Tibial artery (tissue), 4 donors: ENCODE results near the gene AKAP6.
"Not testable (repeated sequence)": the region's sequence is repeated elsewhere in the genome, so short reads cannot be mapped to it uniquely, and the experiment has no call there.

Experiments
- DNase-seq, 2 donors: peaks; one replicate each; pipeline ENCODE4 v3.0.0-alpha.2; 2019
- H3K27ac ChIP-seq, 2 donors: fragments of 200-600 bp; sonication (generic) in 1 of 2; 1 replicate in 1 of 2; 2 replicates in 1 of 2; pipeline ENCODE4 v1.5.1; 2018 to 2019; ENCODE audit warnings: mild to moderate bottlenecking in 1 of 2
- H3K27me3 ChIP-seq, 2 donors: fragments of 200-600 bp; sonication (generic) in 1 of 2; one replicate each; pipeline versions ENCODE4 v1.5.1 to v1.6.0; 2016 to 2019
- H3K36me3 ChIP-seq, 3 donors: fragments of 200-600 bp; sonication (generic) in 2 of 3; one replicate each; pipeline ENCODE4 v1.5.1; 2016 to 2019; ENCODE audit warnings: mild to moderate bottlenecking in 2 of 3
- H3K4me1 ChIP-seq, 4 donors: fragments of 200-600 bp; sonication (generic) in 2 of 4; 1 replicate in 3 of 4; 2 replicates in 1 of 4; pipeline ENCODE4 v1.5.1; 2016 to 2019
- H3K4me3 ChIP-seq, 2 donors: fragments of 200-600 bp; sonication (generic) in 1 of 2; 1 replicate in 1 of 2; 2 replicates in 1 of 2; pipeline ENCODE4 v1.5.1; 2018 to 2019; ENCODE audit warnings: mild to moderate bottlenecking in 2 of 2
- H3K9me3 ChIP-seq, 3 donors: fragments of 200-600 bp; sonication (generic) in 1 of 3; one replicate each; pipeline ENCODE4 v1.5.1; 2016 to 2019
- intact Hi-C: fragments of 100-400 bp; cut with DNase I; formaldehyde crosslinking; loops from one replicate; pipeline ENCODE4 v1.15.0; 2023; ENCODE audit warnings: low total_unique reads
- TF ChIP-seq, protein P1 (sequence below), 2 experiments: fragments of 200-600 bp in 1 of 2; fragments of 450-650 bp in 1 of 2; IDR thresholded peaks; one replicate each; pipeline ENCODE4 v1.5.1; 2017 to 2019; ENCODE audit warnings: antibody characterized with exemption in 2 of 2, mild to moderate bottlenecking in 1 of 2, moderate library complexity in 1 of 2

AKAP6 gene

GRCh38 chr14:32576088-32576795, 247.1 kb downstream of the AKAP6 start:
- Histone ChIP-seq H3K27ac (peak overlapping the region; percentile 31 to 34), H3K4me1 (peaks cover 0 to 25% (median 6%) of the 10 kb centered on the region in 4 donors), H3K27me3 (no peaks in the 10 kb centered on the region), H3K9me3 (no peaks in the 10 kb centered on the region), H3K4me3 (peak overlapping the region; percentile 19 to 27), H3K36me3 (no peaks in the 10 kb centered on the region)
- TF ChIP-seq, protein P1, sequence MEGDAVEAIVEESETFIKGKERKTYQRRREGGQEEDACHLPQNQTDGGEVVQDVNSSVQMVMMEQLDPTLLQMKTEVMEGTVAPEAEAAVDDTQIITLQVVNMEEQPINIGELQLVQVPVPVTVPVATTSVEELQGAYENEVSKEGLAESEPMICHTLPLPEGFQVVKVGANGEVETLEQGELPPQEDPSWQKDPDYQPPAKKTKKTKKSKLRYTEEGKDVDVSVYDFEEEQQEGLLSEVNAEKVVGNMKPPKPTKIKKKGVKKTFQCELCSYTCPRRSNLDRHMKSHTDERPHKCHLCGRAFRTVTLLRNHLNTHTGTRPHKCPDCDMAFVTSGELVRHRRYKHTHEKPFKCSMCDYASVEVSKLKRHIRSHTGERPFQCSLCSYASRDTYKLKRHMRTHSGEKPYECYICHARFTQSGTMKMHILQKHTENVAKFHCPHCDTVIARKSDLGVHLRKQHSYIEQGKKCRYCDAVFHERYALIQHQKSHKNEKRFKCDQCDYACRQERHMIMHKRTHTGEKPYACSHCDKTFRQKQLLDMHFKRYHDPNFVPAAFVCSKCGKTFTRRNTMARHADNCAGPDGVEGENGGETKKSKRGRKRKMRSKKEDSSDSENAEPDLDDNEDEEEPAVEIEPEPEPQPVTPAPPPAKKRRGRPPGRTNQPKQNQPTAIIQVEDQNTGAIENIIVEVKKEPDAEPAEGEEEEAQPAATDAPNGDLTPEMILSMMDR (IDR thresholded peaks at IDR 0.05) = peak; percentile 93 to 94
- intact Hi-C loops = loop anchor here (10.0 kb wide), 1 partner anchor 429 kb away; no protein-coding TSS in a partner anchor
- DNase-seq = peak in 1 of 2 donors; percentile 37

GRCh38 chr14:32576977-32577376, 247.9 kb downstream of the AKAP6 start:
- Histone ChIP-seq H3K27me3 (no peaks in the 10 kb centered on the region), H3K27ac (peak overlapping the region in 1 of 2 donors; percentile 34), H3K9me3 (no peaks in the 10 kb centered on the region), H3K4me3 (no peak overlapping the region), H3K36me3 (no peaks in the 10 kb centered on the region), H3K4me1 (peaks cover 0 to 21% (median 6%) of the 10 kb centered on the region in 4 donors)
- no peak for DNase-seq
- TF ChIP-seq, protein P1 (IDR thresholded peaks at IDR 0.05) = no peak
- intact Hi-C loops = loop anchor here (10.0 kb wide), 1 partner anchor 428 kb away; no protein-coding TSS in a partner anchor

GRCh38 chr14:32578181-32578580, 249.1 kb downstream of the AKAP6 start:
- intact Hi-C loops = loop anchor here (10.0 kb wide), 1 partner anchor 427 kb away; no protein-coding TSS in a partner anchor
- H3K4me1 ChIP-seq = peaks cover 0 to 12% (median 6%) of the 10 kb centered on the region in 4 donors
- no peak overlapping the region for H3K27ac ChIP-seq
- H3K27me3 ChIP-seq = no peaks in the 10 kb centered on the region
- no peak overlapping the region for H3K4me3 ChIP-seq
- TF ChIP-seq, protein P1 (IDR thresholded peaks at IDR 0.05) = no peak
- no peaks in the 10 kb centered on the region for H3K36me3 ChIP-seq
- no peaks in the 10 kb centered on the region for H3K9me3 ChIP-seq
- no peak for DNase-seq

DNA sequence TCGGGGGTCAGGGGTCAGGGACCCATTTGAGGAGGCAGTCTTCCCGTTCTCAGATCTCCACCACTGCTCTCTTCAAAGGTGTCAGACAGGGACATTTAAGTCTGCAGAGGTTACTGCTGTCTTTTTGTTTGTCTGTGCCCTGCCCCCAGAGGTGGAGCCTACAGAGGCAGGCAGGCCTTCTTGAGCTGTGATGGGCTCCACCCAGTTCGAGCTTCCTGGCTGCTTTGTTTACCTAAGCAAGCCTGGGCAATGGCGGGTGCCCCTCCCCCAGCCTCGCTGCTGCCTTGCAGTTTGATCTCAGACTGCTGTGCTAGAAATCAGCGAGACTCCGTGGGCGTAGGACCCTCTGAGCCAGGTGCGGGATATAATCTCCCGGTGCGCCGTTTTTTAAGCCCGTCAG, 254.3 kb downstream of the AKAP6 start:
- H3K27me3 ChIP-seq, DNase-seq, H3K4me1 ChIP-seq, H3K36me3 ChIP-seq, H3K9me3 ChIP-seq, H3K4me3 ChIP-seq, intact Hi-C loops, H3K27ac ChIP-seq: not testable (repeated sequence)

- Histone ChIP-seq H3K4me3 (no peak overlapping the region), H3K27me3 (no peaks in the 10 kb centered on the region), H3K4me1 (no peaks in the 10 kb centered on the region), H3K27ac (no peak overlapping the region), H3K36me3 (peaks cover 0 to 5% (median 4%) of the 10 kb centered on the region in 3 donors), H3K9me3 (no peaks in the 10 kb centered on the region)
- TF ChIP-seq, protein P1 (IDR thresholded peaks at IDR 0.05) = no peak
- DNase-seq = no peak
- intact Hi-C loops = no loop called here
These were observed 255.0 kb downstream of the AKAP6 start for GRCh38 chr14:32584079-32584478.

DNA sequence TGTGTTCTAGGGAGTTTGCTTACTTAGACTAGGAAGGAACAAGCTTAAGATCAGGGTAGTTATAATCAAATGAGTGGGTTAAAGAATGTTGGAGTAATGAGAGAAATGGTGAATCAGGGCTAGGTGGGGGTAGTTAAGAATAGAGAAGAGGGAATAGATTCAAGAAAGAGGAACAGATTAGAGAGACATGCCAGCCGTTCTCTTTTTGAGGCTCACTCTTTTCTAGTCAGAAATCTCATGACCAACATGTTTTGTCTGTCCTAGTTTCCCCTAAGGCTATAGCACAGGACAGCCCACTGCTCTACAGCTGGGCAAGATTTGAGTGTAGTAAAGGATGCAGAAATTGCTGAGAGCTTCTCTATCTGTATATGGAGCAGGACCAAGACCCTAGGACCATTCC, 258.4 kb downstream of the AKAP6 start:
- Histone ChIP-seq H3K4me3 (no peak overlapping the region), H3K4me1 (peaks cover 0 to 8% (median 1%) of the 10 kb centered on the region in 4 donors), H3K36me3 (peaks cover 0 to 5% (median 4%) of the 10 kb centered on the region in 3 donors), H3K27ac (no peak overlapping the region), H3K27me3 (no peaks in the 10 kb centered on the region), H3K9me3 (no peaks in the 10 kb centered on the region)
- no peak for DNase-seq
- intact Hi-C loops = no loop called here
- TF ChIP-seq, protein P1 (IDR thresholded peaks at IDR 0.05) = no peak
